IPS DF 19.7 (cell line): Measurements from ENCODE around the gene SRGAP2B.
"Not testable (repeated sequence)": the region's sequence is repeated elsewhere in the genome, so short reads cannot be mapped to it uniquely, and the experiment has no call there.

Experiments
- DNase-seq: peaks from one replicate; pipeline ENCODE4 v3.0.0-alpha.2; 2013; ENCODE audit warnings: low read depth, low spot score

SRGAP2B gene

GRCh38 chr1:144947495-144947894 is 147.6 kb downstream of the SRGAP2B start:
- not testable (repeated sequence) for DNase-seq

GRCh38 chr1:144946525-144947480 is 148.3 kb downstream of the SRGAP2B start:
- not testable (repeated sequence) for DNase-seq

GRCh38 chr1:144941710-144942109 is 153.4 kb downstream of the SRGAP2B start:
- not testable (repeated sequence) for DNase-seq

- DNase-seq = not testable (repeated sequence)
Measured at GRCh38 chr1:144940054-144940453, 155.1 kb downstream of the SRGAP2B start.

GRCh38 chr1:144938627-144939026 is 156.5 kb downstream of the SRGAP2B start:
- not testable (repeated sequence) for DNase-seq

- DNase-seq = not testable (repeated sequence)
Measured at GRCh38 chr1:144936186-144936732, 158.9 kb downstream of the SRGAP2B start.

GRCh38 chr1:144935310-144935709 is 159.8 kb downstream of the SRGAP2B start:
- not testable (repeated sequence) for DNase-seq

GRCh38 chr1:144933014-144933413 is 162.1 kb downstream of the SRGAP2B start:
- not testable (repeated sequence) for DNase-seq

- not testable (repeated sequence) for DNase-seq
Measured at GRCh38 chr1:144932153-144932552, 163.0 kb downstream of the SRGAP2B start.

- not testable (repeated sequence) for DNase-seq
Measured at GRCh38 chr1:144931553-144931952, 163.6 kb downstream of the SRGAP2B start.

GRCh38 chr1:144930085-144930777 is 164.9 kb downstream of the SRGAP2B start:
- DNase-seq = not testable (repeated sequence)

- DNase-seq = not testable (repeated sequence)
Measured at GRCh38 chr1:144927292-144927691, 167.8 kb downstream of the SRGAP2B start.

GRCh38 chr1:144923640-144924039 is 171.5 kb downstream of the SRGAP2B start:
- DNase-seq = not testable (repeated sequence)

GRCh38 chr1:144922785-144923184 is 172.3 kb downstream of the SRGAP2B start:
- not testable (repeated sequence) for DNase-seq

- not testable (repeated sequence) for DNase-seq
Measured at GRCh38 chr1:144919106-144919505, 176.0 kb downstream of the SRGAP2B start.

- not testable (repeated sequence) for DNase-seq
Measured at GRCh38 chr1:144918027-144918603, 177.0 kb downstream of the SRGAP2B start.

GRCh38 chr1:144917154-144918026 is 177.7 kb downstream of the SRGAP2B start:
- not testable (repeated sequence) for DNase-seq

GRCh38 chr1:144913977-144914734 is 181.0 kb downstream of the SRGAP2B start:
- not testable (repeated sequence) for DNase-seq

- not testable (repeated sequence) for DNase-seq
Measured at GRCh38 chr1:144913458-144913857, 181.7 kb downstream of the SRGAP2B start.

GRCh38 chr1:144910729-144911128 is 184.4 kb downstream of the SRGAP2B start:
- DNase-seq = not testable (repeated sequence)
